HG03139 (cell line): Measurements from ENCODE around the gene TMEM145.

Source experiments
- ATAC-seq: cut with Tn5 transposase; IDR thresholded peaks from one replicate; pipeline ENCODE4 v1.9.1; 2021; ENCODE audit not compliant: unreplicated experiment

The TMEM145 gene

DNA sequence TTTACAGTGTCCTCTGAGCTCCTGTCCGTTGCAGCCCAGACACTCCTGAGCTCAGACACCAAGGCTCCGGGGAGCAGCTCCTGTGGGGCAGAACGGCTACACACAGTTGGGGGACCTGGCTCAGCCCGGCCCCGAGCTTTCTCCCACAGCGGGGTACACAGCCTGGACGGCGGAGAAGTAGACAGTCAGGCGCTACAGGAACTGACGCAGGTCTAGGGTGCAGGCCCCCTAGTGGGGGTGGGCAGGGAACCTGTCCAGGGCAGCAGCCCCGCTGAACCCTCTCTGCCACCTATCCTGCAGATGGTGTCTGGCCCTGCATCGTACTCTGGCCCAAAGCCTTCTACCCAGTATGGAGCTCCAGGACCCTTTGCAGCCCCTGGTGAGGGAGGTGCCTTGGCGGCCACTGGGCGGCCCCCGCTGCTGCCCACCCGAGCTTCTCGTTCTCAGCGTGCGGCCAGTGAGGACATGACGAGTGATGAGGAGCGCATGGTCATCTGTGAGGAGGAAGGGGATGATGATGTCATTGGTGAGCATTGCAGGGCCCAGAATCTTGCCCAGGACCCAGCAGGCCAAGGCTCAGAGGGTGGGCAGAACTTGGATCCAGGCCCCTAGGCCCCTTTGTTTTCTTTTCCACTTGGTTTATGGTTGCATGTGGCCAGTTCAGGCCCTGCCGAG, 24.1 kb upstream of the TMEM145 start:
- no peak for ATAC-seq

DNA sequence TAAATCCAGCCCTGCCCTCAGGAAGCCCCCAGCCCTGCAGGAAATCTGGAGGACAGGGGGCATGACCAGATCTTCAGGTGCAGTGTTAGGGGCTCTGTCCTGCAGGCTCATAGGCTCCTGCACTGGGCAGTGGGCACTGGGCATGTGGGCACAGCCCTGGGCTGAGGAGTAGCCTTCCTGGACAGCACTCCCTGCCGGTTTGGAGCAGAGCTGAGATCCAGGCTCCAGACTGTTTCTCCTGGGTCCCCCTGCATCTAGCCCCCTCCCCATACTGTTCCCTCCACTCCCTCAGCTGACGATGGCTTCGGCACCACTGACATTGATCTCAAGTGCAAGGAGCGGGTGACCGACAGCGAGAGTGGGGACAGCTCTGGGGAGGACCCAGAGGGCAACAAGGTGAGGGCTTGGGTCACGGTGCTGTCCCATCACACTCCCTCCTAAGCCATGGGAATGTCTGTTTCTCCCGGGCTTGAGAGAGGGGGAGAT, 23.5 kb upstream of the TMEM145 start:
- ATAC-seq = no peak

DNA sequence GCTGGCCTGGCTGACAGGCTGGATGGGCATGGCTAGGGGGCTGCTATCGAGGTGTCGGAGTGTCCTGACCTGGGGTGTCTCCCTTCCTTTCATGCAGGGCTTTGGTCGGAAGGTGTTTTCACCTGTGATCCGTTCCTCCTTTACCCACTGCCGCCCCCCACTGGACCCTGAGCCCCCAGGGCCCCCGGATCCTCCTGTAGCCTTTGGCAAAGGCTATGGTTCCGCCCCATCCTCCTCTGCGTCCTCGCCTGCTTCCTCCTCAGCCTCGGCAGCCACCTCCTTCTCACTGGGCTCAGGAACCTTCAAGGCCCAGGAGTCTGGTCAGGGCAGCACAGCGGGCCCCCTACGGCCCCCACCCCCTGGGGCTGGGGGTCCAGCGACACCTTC, 23.0 kb upstream of the TMEM145 start:
- ATAC-seq = no peak

DNA sequence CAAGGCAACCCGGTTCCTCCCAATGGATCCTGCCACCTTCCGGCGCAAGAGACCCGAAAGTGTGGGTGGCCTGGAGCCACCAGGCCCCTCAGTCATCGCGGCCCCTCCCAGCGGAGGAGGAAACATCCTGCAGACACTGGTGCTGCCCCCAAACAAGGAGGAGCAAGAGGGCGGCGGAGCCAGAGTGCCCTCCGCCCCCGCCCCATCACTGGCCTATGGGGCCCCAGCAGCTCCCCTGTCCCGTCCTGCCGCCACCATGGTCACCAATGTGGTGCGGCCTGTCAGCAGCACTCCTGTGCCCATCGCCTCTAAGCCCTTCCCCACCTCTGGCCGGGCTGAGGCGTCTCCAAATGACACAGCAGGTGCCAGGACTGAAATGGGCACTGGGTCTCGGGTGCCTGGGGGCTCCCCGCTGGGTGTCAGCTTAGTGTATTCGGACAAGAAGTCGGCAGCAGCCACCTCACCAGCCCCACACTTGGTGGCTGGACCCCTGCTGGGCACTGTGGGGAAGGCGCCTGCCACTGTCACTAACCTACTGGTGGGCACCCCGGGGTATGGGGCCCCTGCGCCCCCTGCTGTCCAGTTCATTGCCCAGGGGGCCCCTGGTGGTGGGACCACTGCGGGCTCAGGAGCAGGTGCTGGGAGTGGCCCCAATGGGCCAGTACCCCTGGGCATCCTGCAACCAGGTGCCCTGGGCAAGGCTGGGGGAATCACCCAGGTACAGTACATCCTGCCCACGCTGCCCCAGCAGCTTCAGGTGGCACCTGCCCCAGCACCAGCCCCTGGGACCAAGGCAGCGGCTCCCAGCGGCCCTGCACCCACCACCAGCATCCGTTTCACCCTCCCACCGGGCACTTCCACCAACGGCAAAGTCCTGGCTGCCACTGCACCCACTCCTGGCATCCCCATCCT, 22.3 kb upstream of the TMEM145 start:
- no peak for ATAC-seq

DNA sequence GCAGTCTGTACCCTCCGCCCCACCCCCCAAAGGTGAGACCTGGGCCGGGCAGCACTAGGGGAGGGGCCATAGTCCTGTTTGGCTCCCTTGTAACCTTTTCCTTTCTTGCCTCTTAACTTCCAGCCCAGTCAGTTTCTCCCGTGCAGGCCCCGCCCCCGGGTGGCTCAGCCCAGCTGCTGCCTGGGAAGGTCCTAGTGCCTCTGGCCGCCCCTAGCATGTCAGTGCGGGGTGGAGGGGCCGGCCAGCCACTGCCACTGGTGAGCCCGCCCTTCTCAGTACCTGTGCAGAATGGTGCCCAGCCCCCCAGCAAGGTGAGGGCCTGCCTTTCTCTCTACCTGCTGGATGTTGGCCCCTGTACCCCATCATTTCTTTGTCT, 21.7 kb upstream of the TMEM145 start:
- no peak for ATAC-seq

DNA sequence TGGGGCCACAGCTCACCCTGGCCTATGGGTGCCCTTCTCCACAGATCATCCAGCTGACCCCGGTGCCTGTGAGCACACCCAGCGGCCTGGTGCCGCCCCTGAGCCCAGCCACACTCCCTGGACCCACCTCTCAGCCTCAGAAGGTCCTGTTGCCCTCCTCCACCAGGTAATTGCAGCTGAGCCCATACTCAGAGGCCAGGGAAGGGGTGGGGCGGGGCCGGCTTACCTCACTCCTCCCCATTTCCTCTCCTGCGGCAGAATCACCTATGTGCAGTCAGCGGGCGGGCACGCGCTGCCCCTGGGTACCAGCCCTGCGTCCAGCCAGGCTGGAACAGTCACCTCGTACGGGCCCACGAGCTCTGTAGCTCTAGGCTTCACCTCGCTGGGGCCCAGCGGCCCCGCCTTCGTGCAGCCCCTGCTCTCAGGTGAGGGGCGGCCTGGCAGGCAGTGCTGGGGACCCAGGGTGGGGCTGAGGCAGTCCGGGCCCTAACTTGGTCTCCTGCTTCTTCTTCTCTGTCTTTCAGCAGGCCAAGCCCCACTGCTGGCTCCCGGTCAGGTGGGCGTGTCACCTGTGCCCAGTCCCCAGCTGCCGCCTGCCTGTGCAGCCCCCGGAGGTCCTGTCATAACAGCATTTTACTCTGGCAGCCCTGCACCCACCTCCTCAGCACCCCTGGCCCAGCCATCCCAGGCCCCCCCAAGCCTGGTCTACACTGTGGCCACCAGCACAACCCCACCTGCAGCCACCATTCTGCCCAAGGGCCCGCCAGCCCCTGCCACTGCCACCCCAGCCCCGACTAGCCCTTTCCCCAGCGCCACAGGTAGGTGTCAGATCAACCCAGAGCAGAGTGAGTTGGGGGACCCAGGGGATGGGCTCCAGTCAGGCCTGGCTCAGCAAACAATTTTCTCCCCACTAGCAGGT, 20.8 kb upstream of the TMEM145 start:
- ATAC-seq = no peak

DNA sequence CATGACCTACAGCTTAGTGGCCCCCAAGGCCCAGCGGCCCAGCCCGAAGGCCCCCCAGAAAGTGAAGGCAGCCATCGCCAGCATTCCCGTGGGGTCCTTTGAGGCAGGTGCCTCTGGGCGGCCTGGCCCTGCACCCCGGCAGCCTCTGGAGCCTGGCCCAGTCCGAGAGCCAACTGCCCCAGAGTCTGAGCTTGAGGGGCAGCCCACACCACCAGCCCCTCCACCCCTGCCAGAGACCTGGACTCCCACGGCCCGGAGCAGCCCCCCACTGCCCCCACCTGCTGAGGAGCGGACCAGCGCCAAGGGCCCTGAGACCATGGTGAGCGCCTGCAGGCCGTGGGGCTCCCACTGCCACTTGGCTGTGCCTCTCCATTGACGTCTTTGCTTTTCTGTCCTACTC, 20.1 kb upstream of the TMEM145 start:
- ATAC-seq = no peak

DNA sequence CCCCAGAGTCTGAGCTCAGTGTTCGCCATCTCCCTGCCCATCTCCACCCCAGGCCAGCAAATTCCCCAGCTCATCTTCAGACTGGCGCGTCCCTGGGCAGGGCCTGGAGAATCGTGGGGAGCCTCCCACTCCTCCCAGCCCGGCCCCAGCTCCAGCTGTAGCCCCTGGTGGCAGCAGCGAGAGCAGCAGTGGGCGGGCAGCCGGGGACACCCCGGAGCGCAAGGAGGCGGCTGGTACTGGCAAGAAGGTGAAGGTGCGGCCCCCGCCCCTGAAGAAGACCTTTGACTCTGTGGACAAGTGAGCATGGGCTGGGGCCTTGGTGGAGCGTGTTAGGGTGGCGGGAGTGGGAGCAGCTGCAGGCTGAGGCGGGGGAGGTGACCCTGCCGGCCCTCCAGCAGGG, 19.6 kb upstream of the TMEM145 start:
- no peak for ATAC-seq

DNA sequence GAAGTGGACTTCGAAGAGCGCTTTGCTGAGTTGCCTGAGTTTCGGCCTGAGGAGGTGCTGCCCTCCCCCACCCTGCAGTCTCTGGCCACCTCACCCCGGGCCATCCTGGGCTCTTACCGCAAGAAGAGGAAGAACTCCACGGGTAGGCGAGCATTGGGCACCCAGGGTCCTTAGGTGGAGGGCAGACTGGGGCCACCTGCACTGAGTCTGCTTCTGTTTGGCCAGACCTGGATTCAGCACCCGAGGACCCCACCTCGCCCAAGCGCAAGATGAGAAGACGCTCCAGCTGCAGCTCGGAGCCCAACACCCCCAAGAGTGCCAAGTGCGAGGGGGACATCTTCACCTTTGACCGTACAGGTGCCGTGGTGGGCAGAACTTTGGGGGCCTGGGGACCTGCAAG, 19.2 kb upstream of the TMEM145 start:
- ATAC-seq = no peak

DNA sequence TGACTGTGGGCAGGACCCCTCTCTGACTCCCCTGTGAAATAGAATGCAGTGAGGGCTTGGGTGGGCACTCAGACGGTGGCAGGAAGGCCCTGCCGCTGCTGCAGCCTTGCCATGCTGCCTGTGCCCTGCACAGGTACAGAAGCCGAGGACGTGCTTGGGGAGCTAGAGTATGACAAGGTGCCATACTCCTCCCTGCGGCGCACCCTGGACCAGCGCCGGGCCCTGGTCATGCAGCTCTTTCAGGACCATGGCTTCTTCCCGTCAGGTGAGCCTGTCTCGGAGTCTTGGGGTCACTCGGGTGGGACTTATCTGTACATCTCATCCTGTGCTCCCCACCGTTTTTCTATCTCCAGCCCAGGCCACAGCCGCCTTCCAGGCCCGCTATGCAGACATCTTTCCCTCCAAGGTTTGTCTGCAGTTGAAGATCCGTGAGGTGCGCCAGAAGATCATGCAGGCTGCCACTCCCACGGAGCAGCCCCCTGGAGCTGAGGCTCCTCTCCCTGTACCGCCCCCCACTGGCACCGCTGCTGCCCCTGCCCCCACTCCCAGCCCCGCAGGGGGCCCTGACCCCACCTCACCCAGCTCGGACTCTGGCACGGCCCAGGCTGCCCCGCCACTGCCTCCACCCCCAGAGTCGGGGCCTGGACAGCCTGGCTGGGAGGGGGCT, 18.5 kb upstream of the TMEM145 start:
- no peak for ATAC-seq

DNA sequence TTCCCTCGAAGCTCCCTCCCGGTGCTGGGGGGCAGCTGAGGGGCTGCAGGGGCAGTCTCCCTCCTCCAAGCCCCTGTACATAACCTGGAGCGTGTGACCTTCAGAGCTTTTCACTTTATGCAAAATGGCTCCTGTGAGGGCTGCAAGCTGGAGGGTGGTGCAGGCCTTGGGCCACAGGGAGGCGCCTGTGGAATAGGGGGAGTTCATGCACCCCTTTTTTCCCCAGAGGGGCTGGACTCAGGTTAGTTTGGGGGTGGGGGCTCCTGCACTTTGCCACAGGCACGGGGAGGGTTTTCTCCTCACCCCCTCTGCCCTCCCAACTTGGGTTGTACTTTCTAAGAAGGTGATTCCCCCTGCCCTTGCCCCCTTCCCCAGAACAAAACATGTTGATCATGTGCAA, 17.8 kb upstream of the TMEM145 start:
- no peak for ATAC-seq

DNA sequence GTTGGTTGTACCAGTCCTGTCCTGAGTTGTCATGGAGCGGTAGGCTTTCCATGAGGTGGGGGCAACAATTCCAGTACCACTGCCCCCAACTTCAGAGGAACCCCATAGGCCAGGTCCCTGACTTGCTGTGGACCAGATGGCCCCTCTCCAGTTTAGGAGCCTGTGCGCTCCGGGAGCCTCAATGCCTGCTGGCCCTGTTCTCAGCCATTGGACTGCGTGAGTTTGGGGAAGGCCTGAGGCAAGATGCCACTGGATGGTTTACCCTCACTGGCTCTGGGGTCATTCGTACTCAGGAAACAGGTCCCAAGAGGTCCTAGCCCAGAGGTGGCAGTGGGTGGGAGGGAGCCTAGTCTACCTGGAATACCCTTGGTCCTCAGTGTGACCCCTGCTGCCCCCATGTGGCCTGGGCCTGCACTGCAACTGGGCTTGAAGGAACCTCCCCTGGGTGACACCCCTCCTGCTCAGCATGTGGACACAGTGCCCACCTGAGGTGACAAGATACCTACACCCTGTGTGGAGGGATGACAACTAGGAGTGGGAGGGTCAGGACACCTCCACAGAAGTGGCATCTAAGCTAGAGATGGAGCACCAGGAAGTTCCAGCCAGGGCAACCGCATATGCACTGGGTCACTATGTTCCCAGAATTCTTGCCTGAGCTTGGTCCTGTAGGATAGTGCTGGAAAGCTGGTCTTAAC, 17.1 kb upstream of the TMEM145 start:
- no peak for ATAC-seq

DNA sequence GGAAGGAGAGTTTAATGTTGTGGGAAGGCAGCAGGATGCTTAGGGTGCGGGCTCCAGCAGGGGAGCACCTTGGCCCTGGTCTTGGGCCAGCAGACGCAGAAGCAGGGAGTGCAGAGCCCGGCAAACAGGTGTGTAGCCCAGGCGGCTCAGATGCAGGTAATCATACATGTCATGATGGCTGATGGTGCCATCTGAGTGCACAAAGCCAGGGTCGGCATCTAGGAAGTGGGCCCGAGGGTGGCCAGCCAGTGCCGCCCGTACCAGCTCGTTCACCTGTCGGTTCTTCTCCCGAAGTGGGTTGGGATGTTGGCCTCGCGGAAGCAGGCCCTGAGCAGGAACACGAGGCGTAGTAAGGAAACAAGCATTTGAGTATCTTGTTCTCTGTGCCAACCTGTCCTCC, 16.1 kb upstream of the TMEM145 start:
- no peak for ATAC-seq

DNA sequence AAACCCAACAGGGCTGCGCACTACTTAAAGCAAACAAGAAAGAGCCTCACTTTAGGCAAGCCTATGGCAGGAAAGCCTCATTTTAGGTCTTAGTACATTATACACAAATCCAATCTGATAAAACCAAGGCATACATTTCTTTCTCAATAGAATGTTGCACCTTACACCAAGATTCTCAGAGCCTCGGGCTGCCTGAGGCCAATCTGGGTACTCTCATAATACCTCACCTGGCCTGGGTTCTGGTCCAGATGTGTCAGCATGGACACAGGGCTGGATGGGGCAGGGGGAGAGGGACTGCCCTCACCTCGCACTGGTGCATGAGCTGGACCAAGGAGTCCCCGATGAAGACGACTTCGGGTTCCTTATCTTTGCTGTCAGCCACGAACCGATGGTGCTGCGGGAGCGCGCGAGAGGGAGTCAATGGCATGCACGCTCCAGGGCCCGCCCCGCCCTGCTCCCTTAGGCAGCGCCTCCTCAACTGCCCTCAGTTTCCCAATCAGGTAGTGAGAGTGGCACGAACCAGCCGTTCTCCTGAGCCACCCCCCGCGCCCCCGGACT, 11.4 kb upstream of the TMEM145 start, which contains the start of gene PRR19:
TSS of gene PRR19 (plus strand) at position 487 of the 558 bp plus-strand sequence. CDS start 7,453 bp downstream, outside the sequence.
- peak; percentile 13 for ATAC-seq

DNA sequence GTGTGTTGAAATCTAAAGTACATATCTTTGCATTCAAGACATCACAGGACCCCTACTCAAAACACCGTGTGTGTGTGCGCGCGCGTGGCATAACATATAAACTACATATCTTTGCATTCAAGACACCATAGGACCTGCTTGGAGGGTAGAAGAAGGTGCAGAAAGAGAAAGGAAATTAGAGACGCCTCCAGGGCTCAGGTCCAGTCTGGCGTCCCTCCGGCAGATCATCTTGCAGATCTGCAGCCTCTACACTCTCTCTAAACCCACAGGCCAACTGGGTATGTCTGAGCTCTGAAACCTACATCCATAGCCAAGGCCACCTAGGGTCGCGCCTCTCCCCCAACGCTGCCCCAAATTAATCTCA, 10.0 kb upstream of the TMEM145 start:
- ATAC-seq = no peak

DNA sequence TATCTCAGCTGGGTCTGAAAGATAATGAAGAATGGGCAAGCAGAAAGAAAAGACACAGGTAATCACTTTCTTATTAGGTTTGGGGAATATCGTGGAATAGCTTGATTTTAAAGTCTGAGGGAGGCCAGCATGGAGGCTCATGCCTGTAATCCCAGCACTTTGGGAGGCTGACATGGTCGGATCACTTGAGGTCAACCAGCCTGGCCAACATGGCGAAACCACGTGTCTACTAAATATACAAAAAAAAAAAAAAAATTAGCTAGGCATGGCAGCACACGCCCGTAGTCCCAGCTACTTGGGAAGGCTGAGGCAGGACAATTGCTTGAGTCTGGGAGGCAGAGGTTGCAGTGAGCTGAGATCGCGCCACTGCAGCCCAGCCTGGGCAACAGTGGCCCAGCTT, 9.2 kb upstream of the TMEM145 start:
- no peak for ATAC-seq

DNA sequence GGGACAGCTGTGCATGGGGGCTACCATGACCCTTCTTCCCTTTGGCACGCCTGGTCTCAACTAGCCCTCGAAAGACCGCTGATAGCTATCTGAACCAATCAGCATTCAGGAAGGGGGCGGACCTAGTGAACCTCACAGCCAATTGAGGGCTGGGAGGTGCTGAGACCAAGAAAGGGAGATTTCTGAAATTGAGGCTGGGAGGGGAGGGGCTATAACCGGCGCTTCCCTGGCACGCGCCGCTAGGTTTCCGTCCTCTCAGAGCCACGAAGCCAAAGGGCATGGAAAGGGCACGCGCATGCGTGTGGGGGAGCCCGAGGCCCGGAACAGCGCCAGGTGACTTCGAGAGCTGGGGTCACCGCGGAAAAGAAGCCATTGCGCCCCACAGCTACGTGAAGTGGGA, 6.5 kb upstream of the TMEM145 start:
- no peak for ATAC-seq

DNA sequence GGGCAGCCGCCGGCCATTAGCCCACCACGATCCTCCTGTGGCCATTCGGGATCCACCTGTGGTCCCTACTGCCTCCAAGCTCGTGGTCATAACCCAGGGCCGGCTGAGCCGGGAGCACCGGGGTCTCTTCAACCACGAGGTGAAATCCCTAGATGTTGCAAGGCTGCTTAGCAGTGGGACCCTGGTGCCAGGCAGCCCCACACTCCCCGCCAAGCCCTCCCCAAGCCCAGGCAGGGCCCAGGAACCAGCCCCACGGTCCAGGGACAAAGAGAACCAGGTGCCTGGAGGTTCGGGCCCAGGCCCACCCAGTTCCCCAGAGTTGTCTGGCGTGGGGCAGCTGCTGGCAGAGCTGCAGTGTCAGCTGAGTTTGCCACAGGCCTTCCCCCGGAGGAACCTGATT, 3.4 kb upstream of the TMEM145 start:
- no peak for ATAC-seq

DNA sequence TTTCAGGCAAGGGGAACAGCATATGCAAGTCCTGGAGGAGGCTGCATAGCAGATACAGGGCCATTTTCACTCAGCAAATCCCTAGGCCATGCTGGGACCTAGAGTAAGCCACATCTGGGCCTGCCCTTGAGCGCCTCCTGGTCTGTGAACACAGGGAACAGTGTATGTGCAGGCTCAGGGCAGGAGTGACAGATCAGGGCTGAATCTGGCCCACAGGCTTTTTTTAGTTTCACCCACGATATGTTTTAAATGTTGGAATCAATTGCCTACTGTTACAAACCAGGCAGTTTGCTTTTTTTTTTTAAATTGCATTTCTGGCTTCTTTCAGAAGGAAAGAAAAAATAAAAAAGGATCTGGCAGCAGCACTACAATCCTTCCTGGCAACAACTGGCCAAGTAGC, 1.5 kb upstream of the TMEM145 start:
- no peak for ATAC-seq

DNA sequence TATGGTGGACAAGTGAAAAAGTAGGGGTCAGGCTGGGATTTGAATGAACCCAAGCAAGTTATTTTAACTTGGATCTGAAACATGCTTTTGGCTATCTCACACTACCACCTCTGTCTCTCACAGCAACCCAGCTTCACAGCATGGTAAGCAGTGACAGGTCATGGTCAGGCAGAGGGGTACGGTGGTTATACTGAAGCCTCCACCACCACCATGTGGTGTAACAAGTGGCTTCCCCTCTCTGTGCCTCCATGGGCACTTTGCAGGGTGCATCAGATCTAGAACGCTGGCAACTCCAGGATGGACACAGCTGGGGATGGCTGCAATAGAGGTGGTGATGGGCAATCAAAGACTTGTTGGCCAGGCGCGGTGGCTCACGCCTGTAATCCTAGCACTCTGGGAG, 739 bp upstream of the TMEM145 start:
- no peak for ATAC-seq
